GM21390 (cell line): ENCODE results near the gene CASZ1.

Experiments used
- ATAC-seq: cut with Tn5 transposase; IDR thresholded peaks from one replicate; pipeline ENCODE4 v1.9.1; 2021; ENCODE audit not compliant: unreplicated experiment

The CASZ1 gene

GRCh38 chr1:10733474-10734366 is 62.7 kb downstream of the CASZ1 start:
- no peak for ATAC-seq

GRCh38 chr1:10730985-10731384 is 65.5 kb downstream of the CASZ1 start:
- no peak for ATAC-seq

- no peak for ATAC-seq
Measured at GRCh38 chr1:10728595-10729410, 67.6 kb downstream of the CASZ1 start.

- no peak for ATAC-seq
Measured at GRCh38 chr1:10727751-10728232, 68.7 kb downstream of the CASZ1 start.

- ATAC-seq = no peak
Measured at GRCh38 chr1:10726355-10726754, 70.1 kb downstream of the CASZ1 start.

- ATAC-seq = no peak
Measured at GRCh38 chr1:10724948-10725847, 71.2 kb downstream of the CASZ1 start.

GRCh38 chr1:10724511-10724910 is 71.9 kb downstream of the CASZ1 start:
- ATAC-seq = no peak

GRCh38 chr1:10724052-10724494 is 72.4 kb downstream of the CASZ1 start:
- no peak for ATAC-seq

GRCh38 chr1:10723317-10723716 is 73.1 kb downstream of the CASZ1 start:
- ATAC-seq = no peak

- no peak for ATAC-seq
Measured at GRCh38 chr1:10722803-10723202, 73.6 kb downstream of the CASZ1 start.

- no peak for ATAC-seq
Measured at GRCh38 chr1:10721381-10722321, 74.8 kb downstream of the CASZ1 start.

- no peak for ATAC-seq
Measured at GRCh38 chr1:10720635-10721034, 75.8 kb downstream of the CASZ1 start.

GRCh38 chr1:10718083-10718415 is 78.4 kb downstream of the CASZ1 start:
- ATAC-seq = no peak

- no peak for ATAC-seq
Measured at GRCh38 chr1:10717296-10718082, 79.0 kb downstream of the CASZ1 start.

- no peak for ATAC-seq
Measured at GRCh38 chr1:10716840-10717239, 79.6 kb downstream of the CASZ1 start.

- no peak for ATAC-seq
Measured at GRCh38 chr1:10714337-10715114, 81.9 kb downstream of the CASZ1 start.

- no peak for ATAC-seq
Measured at GRCh38 chr1:10713614-10714013, 82.8 kb downstream of the CASZ1 start.
